ENCODE results near the gene SMTNL2.

GRCh38 chr17:4625181-4625617, 40.9 kb downstream of the SMTNL2 start:
- TF ChIP-seq CTCF (conservative IDR thresholded peaks at IDR 0.05; ENCODE audit: low read depth, low read length), result no peak
- no peak for TF ChIP-seq EZH2 (IDR thresholded peaks at IDR 0.05; ENCODE audit: borderline replicate concordance, low read depth, low read length, poor library complexity, severe bottlenecking)
